AG04450 (cell line): ENCODE data around the gene SLC2A9. TPM values are rescaled to one million over a fixed set of nuclear protein-coding genes. Genes with fewer than 3 reads are reported as not detected.

Source experiments
- CTCF ChIA-PET: fragments of 300-600, 350-600 bp; formaldehyde crosslinking; extraction: SDS; loops from one replicate; lab custom pipeline; 2022; ENCODE audit warnings: antibody characterized with exemption, inconsistent platforms; lab: Charles Lee
- POLR2A ChIA-PET: fragments of 350-600 bp; formaldehyde crosslinking; extraction: SDS; loops from one replicate; lab custom pipeline; 2021; ENCODE audit warnings: antibody characterized with exemption, inconsistent platforms; lab: Yijun Ruan, JAX
- DNase-seq: peaks from one replicate; pipeline ENCODE4 v3.0.0-alpha.2; 2011; ENCODE audit warnings: low read depth, low spot score
- H3K27ac ChIP-seq: one replicate; pipeline ENCODE4 v1.5.1; 2012; ENCODE audit warnings: low read depth, low read length, control low read depth
- H3K27me3 ChIP-seq: one replicate; pipeline ENCODE4 v1.6.0; 2012; ENCODE audit warnings: low read length; ENCODE audit not compliant: control insufficient read depth, insufficient read depth
- H3K4me3 ChIP-seq: 2 replicates; pipeline ENCODE4 v1.5.1; 2011; ENCODE audit warnings: mild to moderate bottlenecking, low read depth, low read length, control low read depth
- H3K9me3 ChIP-seq: 2 replicates; pipeline ENCODE4 v1.5.1; 2012; ENCODE audit warnings: low read length; ENCODE audit not compliant: control insufficient read depth, insufficient read depth
- CTCF ChIP-seq: IDR thresholded peaks from 2 replicates; pipeline ENCODE4 v1.5.1; 2011; ENCODE audit warnings: low read depth, low read length, control low read depth, inconsistent platforms
- polyA plus RNA-seq: library from polyadenylated mRNA; depleted of rRNA; stranded (reverse); fragments of >200 nt; gene quantifications from 2 replicates; pipeline ENCODE4 v1.2.3, GENCODE V29; 2011

SLC2A9 gene
- polyA plus RNA-seq, 1 experiment: 2.4 TPM

GRCh38 chr4:10046471-10046870 is 25.2 kb upstream of the SLC2A9 start:
- H3K27me3 ChIP-seq: peaks cover 4% of the 10 kb centered on the region
- POLR2A ChIA-PET: no interaction called here
- H3K9me3 ChIP-seq: no peaks in the 10 kb centered on the region
- TF ChIP-seq CTCF: no peak
- no peak for DNase-seq
- CTCF ChIA-PET: no interaction called here
- H3K4me3 ChIP-seq: no peak overlapping the region
- H3K27ac ChIP-seq: no peak overlapping the region

GRCh38 chr4:10045481-10045880 is 24.2 kb upstream of the SLC2A9 start:
- Histone ChIP-seq H3K9me3 (no peaks in the 10 kb centered on the region), H3K27me3 (peaks cover 5% of the 10 kb centered on the region), H3K4me3 (no peak overlapping the region), H3K27ac (no peak overlapping the region)
- CTCF ChIA-PET: no interaction called here
- DNase-seq: no peak
- no peak for TF ChIP-seq CTCF
- POLR2A ChIA-PET: no interaction called here

GRCh38 chr4:10041036-10041435 is 19.7 kb upstream of the SLC2A9 start:
- TF ChIP-seq CTCF: no peak
- DNase-seq: no peak
- ChIA-PET CTCF (no interaction called here), POLR2A (no interaction called here)
- H3K9me3 ChIP-seq: no peaks in the 10 kb centered on the region
- H3K27me3 ChIP-seq: peaks cover 7% of the 10 kb centered on the region
- no peak overlapping the region for H3K4me3 ChIP-seq
- H3K27ac ChIP-seq: no peak overlapping the region

- Histone ChIP-seq H3K27me3 (peaks cover 7% of the 10 kb centered on the region), H3K4me3 (no peak overlapping the region), H3K27ac (no peak overlapping the region), H3K9me3 (no peaks in the 10 kb centered on the region)
- no peak for TF ChIP-seq CTCF
- ChIA-PET POLR2A (no interaction called here), CTCF (no interaction called here)
- DNase-seq: no peak
Measured at GRCh38 chr4:10040049-10040892, 19.0 kb upstream of the SLC2A9 start.

GRCh38 chr4:10036807-10037342 is 15.6 kb upstream of the SLC2A9 start:
- Histone ChIP-seq H3K27me3 (peaks cover 7% of the 10 kb centered on the region), H3K4me3 (no peak overlapping the region), H3K9me3 (no peaks in the 10 kb centered on the region), H3K27ac (no peak overlapping the region)
- ChIA-PET CTCF (no interaction called here), POLR2A (no interaction called here)
- no peak for TF ChIP-seq CTCF
- no peak for DNase-seq
